Muscle of leg (tissue), 11 donors: ENCODE measurements around the gene OSBPL2. TPM values are rescaled to one million over a fixed set of nuclear protein-coding genes. Genes with fewer than 3 reads are reported as not detected.

Source experiments
- DNase-seq: peaks from one replicate; pipeline ENCODE4 v3.0.0; 2013
- H3K27ac ChIP-seq: one replicate; pipeline ENCODE4 v1.5.1; 2013; ENCODE audit warnings: mild to moderate bottlenecking, low read length, control low read depth
- H3K27me3 ChIP-seq: one replicate; pipeline ENCODE4 v1.6.1; 2013; ENCODE audit warnings: low read length; ENCODE audit not compliant: control insufficient read depth, insufficient read depth
- H3K36me3 ChIP-seq: one replicate; pipeline ENCODE4 v1.6.1; 2013; ENCODE audit warnings: low read length; ENCODE audit not compliant: control insufficient read depth, insufficient read depth
- H3K4me1 ChIP-seq: one replicate; pipeline ENCODE4 v1.6.1; 2013; ENCODE audit warnings: low read length; ENCODE audit not compliant: control insufficient read depth, insufficient read depth
- H3K4me3 ChIP-seq: one replicate; pipeline ENCODE4 v1.5.1; 2013; ENCODE audit warnings: low read length, control low read depth
- H3K9me3 ChIP-seq: replicated peaks from 2 replicates; pipeline ENCODE4 v1.6.1; 2013; ENCODE audit warnings: low read depth, low read length; ENCODE audit not compliant: control insufficient read depth
- WGBS: methylation state at CpG from one replicate; pipeline ENCODE4 v1.1.5; 2013; ENCODE audit warnings: missing lambda C conversion rate; ENCODE audit not compliant: insufficient coverage; 5-methylcytosine and 5-hydroxymethylcytosine counted together
- polyA plus RNA-seq, 8 donors: library from polyadenylated mRNA; unstranded; fragments of 120-200 nt; gene quantifications; one replicate each; pipeline versions ENCODE4 v1.2.1 to v1.2.3, GENCODE V29; 2013; ENCODE audit warnings: inconsistent platforms in 1 of 8, low replicate concordance in 1 of 8; ENCODE audit not compliant: insufficient read length in 8 of 8, insufficient read depth in 1 of 8
- total RNA-seq: library from RNA; stranded (reverse); fragments of 120-200 nt; gene quantifications from one replicate; pipeline ENCODE4 v1.2.4, GENCODE V29; 2013

OSBPL2 gene
- total and polyA plus RNA-seq, 9 donors: 21.6 to 33.6 (median 25.6) TPM

- no peak for DNase-seq
- peaks cover 47% of the 10 kb centered on the region for H3K36me3 ChIP-seq
- peaks cover 2% of the 10 kb centered on the region for H3K4me1 ChIP-seq
- WGBS: 80% methylated on average over 2 of the region's 10 CpGs
- no peaks in the 10 kb centered on the region for H3K27me3 ChIP-seq
- H3K4me3 ChIP-seq: no peak overlapping the region
- no peaks in the 10 kb centered on the region for H3K9me3 ChIP-seq
- no peak overlapping the region for H3K27ac ChIP-seq
Observed at GRCh38 chr20:62196286-62196685, 42.0 kb upstream of the OSBPL2 start.

GRCh38 chr20:62197311-62197710 lies 41.0 kb upstream of the OSBPL2 start:
- peaks cover 56% of the 10 kb centered on the region for H3K36me3 ChIP-seq
- no peaks in the 10 kb centered on the region for H3K9me3 ChIP-seq
- no peak for DNase-seq
- 56% methylated on average over 1 of the region's 9 CpGs for whole genome bisulfite sequencing
- H3K4me3 ChIP-seq: no peak overlapping the region
- no peaks in the 10 kb centered on the region for H3K27me3 ChIP-seq
- no peak overlapping the region for H3K27ac ChIP-seq
- H3K4me1 ChIP-seq: peaks cover 4% of the 10 kb centered on the region

- 92% methylated on average over 18 of the region's 18 CpGs for WGBS
- Histone ChIP-seq H3K27ac (no peak overlapping the region), H3K27me3 (no peaks in the 10 kb centered on the region), H3K9me3 (no peaks in the 10 kb centered on the region), H3K36me3 (peaks cover 56% of the 10 kb centered on the region), H3K4me3 (no peak overlapping the region), H3K4me1 (peaks cover 4% of the 10 kb centered on the region)
- DNase-seq: no peak
Observed at GRCh38 chr20:62197801-62198200, 40.5 kb upstream of the OSBPL2 start.

- Histone ChIP-seq H3K36me3 (peaks cover 57% of the 10 kb centered on the region), H3K9me3 (no peaks in the 10 kb centered on the region), H3K4me1 (peaks cover 4% of the 10 kb centered on the region), H3K27ac (no peak overlapping the region), H3K27me3 (no peaks in the 10 kb centered on the region), H3K4me3 (no peak overlapping the region)
- DNase-seq: no peak
- WGBS: 95% methylated on average over 11 of the region's 17 CpGs
Observed at GRCh38 chr20:62198496-62198895, 39.8 kb upstream of the OSBPL2 start.

- H3K9me3 ChIP-seq: no peaks in the 10 kb centered on the region
- WGBS: 98% methylated on average over 10 of the region's 18 CpGs
- H3K36me3 ChIP-seq: peaks cover 56% of the 10 kb centered on the region
- no peaks in the 10 kb centered on the region for H3K27me3 ChIP-seq
- DNase-seq: no peak
- peaks cover 4% of the 10 kb centered on the region for H3K4me1 ChIP-seq
- no peak overlapping the region for H3K27ac ChIP-seq
- H3K4me3 ChIP-seq: no peak overlapping the region
Observed at GRCh38 chr20:62198931-62199330, 39.4 kb upstream of the OSBPL2 start.

DNA sequence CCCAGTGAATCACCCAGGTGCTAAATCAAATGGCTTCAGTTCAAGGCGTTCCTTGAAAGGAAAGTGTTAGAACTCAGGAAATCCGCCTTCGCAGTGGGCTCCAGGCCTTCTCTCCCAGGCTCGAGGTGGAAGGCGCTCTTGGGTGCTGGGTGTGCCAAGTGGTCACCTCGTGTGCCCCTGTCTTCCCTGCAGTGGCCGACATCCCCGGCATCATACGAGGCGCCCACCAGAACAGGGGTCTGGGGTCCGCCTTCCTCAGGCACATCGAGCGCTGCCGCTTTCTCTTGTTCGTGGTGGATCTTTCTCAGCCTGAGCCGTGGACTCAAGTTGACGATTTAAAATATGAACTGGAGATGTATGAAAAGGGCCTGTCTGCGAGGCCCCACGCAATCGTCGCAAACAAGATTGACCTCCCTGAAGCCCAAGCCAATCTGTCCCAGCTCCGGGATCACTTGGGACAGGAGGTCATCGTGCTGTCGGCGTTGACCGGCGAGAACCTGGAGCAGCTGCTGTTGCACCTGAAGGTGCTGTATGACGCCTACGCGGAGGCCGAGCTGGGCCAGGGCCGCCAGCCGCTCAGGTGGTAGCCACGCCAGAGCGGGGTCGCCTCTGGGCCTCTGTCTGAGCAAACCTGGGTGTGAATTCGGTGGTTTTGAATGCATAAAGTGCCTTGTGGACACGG lies 37.7 kb upstream of the OSBPL2 start:
- 94% methylated on average over 32 of the region's 38 CpGs for WGBS
- H3K4me1 ChIP-seq: peaks cover 4% of the 10 kb centered on the region
- no peak overlapping the region for H3K4me3 ChIP-seq
- H3K36me3 ChIP-seq: peaks cover 57% of the 10 kb centered on the region
- no peak overlapping the region for H3K27ac ChIP-seq
- H3K27me3 ChIP-seq: no peaks in the 10 kb centered on the region
- no peak for DNase-seq
- H3K9me3 ChIP-seq: no peaks in the 10 kb centered on the region

DNA sequence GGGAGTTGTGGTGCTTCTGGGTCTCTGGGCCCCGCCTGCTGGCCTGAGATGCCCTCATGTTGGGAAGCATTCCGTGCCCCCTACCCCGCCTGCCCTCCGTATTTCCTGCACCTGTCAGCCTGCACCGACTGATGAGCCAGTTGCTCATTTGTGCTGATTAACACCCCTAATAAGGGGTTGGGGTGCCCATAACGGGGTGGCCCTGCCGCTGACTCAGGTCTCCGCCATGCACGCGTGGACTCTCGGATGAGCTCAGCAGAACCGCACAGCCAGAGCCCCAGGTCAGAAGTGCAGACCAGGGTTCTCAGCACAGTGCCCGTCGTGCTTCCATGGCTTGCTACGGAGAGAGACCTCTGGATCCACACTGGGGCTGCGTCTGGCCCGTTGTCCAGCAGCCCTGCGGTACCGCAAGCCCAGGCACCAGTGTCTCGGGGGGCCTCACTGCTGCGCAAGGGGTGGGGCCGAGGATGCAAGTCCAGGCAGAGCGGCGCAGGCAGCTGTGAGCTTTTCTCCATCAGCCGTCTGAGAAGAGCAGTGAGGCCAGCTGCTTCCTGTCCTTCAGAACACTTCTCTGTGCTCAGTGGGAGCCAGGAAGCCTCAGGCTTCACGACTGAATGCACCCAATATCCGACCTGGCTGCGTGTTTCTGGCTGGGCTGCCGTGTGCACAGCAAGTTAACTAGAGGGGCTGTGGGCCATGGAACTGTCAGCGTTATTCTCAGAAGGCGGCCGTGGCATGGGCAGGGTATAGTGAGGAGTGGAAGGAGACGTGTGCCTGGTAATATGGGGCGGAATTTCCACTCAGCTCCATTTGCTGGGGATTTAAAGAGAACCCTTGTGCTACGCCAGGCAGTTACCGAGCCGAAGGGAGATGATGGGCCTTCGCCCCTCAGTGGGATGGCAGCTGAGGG lies 36.9 kb upstream of the OSBPL2 start:
- Histone ChIP-seq H3K4me1 (peaks cover 4% of the 10 kb centered on the region), H3K9me3 (no peaks in the 10 kb centered on the region), H3K27ac (no peak overlapping the region), H3K36me3 (peaks cover 52% of the 10 kb centered on the region), H3K27me3 (no peaks in the 10 kb centered on the region), H3K4me3 (no peak overlapping the region)
- 89% methylated on average over 38 of the region's 38 CpGs for whole genome bisulfite sequencing
- DNase-seq: peak; percentile 36

DNA sequence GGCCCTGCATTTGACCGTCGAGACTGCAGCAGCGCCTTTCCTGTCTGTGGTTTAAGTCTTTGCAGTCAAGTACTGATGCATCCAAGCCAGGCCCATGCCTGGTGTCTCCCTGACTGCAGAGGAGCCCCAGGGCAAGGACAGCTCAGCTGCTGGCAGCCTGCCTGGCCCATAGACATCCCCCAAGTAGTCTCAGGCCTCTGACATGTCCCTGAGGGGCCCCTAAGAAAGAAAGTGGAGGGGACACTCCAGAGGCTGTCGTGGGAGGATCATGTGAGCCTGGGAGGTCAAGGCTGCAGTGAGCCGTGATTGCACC lies 36.3 kb upstream of the OSBPL2 start:
- H3K27me3 ChIP-seq: no peaks in the 10 kb centered on the region
- peaks cover 4% of the 10 kb centered on the region for H3K4me1 ChIP-seq
- no peaks in the 10 kb centered on the region for H3K9me3 ChIP-seq
- peaks cover 52% of the 10 kb centered on the region for H3K36me3 ChIP-seq
- no peak overlapping the region for H3K4me3 ChIP-seq
- H3K27ac ChIP-seq: no peak overlapping the region
- no peak for DNase-seq
- 83% methylated on average over 3 of the region's 5 CpGs for WGBS

DNA sequence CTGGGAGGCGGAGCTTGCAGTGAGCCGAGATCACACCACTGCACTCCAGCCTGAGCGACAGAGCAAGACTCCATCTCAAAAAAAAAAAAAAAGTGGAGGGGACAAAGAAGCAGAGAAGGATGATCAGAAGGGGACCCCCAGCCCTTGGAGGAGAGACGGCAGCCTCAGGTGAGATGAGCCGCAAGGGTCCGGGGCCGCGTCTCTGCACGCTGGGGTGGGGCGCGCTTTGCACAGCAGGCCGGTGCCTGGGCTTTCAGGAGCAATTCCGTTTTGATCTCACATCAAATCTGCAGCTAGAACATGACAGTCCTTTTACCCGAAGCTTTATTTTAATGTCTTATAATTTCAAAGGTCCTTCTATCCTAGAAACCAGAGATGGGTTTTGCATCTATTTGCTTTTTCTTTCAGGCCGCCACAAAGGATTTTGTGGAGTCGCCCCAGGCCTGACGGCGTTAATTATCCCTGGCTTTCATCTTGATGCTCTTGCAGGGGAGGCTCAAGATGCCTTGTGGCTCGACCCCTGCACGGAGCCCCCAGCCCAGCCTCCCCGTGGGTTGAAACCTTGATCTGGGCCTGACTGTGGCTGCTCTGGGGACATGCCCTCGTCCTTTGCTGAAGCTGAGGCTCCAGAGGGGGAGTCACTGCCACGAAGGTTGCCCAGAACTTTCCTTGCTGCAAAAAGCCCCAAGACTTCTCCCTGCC lies 35.5 kb upstream of the OSBPL2 start:
- Histone ChIP-seq H3K4me1 (peaks cover 4% of the 10 kb centered on the region), H3K9me3 (no peaks in the 10 kb centered on the region), H3K36me3 (peaks cover 50% of the 10 kb centered on the region), H3K4me3 (no peak overlapping the region), H3K27me3 (no peaks in the 10 kb centered on the region), H3K27ac (no peak overlapping the region)
- DNase-seq: no peak
- 65% methylated on average over 17 of the region's 23 CpGs for WGBS

GRCh38 chr20:62203378-62204030 lies 34.8 kb upstream of the OSBPL2 start:
- no peaks in the 10 kb centered on the region for H3K9me3 ChIP-seq
- DNase-seq: no peak
- no peak overlapping the region for H3K27ac ChIP-seq
- H3K4me1 ChIP-seq: peaks cover 4% of the 10 kb centered on the region
- WGBS: 62% methylated on average over 8 of the region's 22 CpGs
- no peaks in the 10 kb centered on the region for H3K27me3 ChIP-seq
- peaks cover 43% of the 10 kb centered on the region for H3K36me3 ChIP-seq
- no peak overlapping the region for H3K4me3 ChIP-seq
